Right atrium auricular region (tissue), 2 donors: ENCODE data around the gene CDK19. TPM values are rescaled to one million over a fixed set of nuclear protein-coding genes. Genes with fewer than 3 reads are reported as not detected.

ENCODE experiments used
- DNase-seq: peaks from one replicate; pipeline ENCODE4 v3.0.0-alpha.2; 2019; ENCODE audit warnings: low spot score
- H3K27ac ChIP-seq, 2 donors: fragments of 200-600 bp; sonication (generic); 1 replicate in 1 of 2; 2 replicates in 1 of 2; pipeline ENCODE4 v1.5.1; 2016 to 2019
- H3K27me3 ChIP-seq, 2 donors: fragments of 200-600 bp; sonication (generic); one replicate each; pipeline versions ENCODE4 v1.5.1 to v1.6.0; 2017 to 2019
- H3K36me3 ChIP-seq: fragments of 200-600 bp; sonication (generic); one replicate; pipeline ENCODE4 v1.5.1; 2016
- H3K4me1 ChIP-seq, 2 donors: fragments of 200-600 bp; sonication (generic); one replicate each; pipeline versions ENCODE4 v1.5.1 to v1.6.0; 2017 to 2019
- H3K4me3 ChIP-seq, 2 donors: fragments of 200-600 bp; sonication (generic); 1 replicate in 1 of 2; 2 replicates in 1 of 2; pipeline ENCODE4 v1.5.1; 2017 to 2019; ENCODE audit warnings: mild to moderate bottlenecking in 1 of 2, moderate library complexity in 1 of 2
- H3K9me3 ChIP-seq, 2 donors: fragments of 200-600 bp; sonication (generic); one replicate each; pipeline ENCODE4 v1.5.1; 2019
- CTCF ChIP-seq, 2 donors: fragments of 200-600 bp; sonication (generic); IDR thresholded peaks; one replicate each; pipeline ENCODE4 v1.5.1; 2019; ENCODE audit warnings: antibody characterized with exemption in 2 of 2
- total RNA-seq, 2 donors: library from RNA; depleted of rRNA; stranded (reverse); fragments of >200 nt; gene quantifications; one replicate each; pipeline ENCODE4 v1.1.0, GENCODE V29; 2016

CDK19 gene
- total RNA-seq, 2 donors from 2014 or later: 5.7 to 6.3 TPM

GRCh38 chr6:110833831-110834230 lies 18.6 kb upstream of the CDK19 start:
- no peaks in the 10 kb centered on the region for H3K4me1 ChIP-seq
- H3K36me3 ChIP-seq: no peaks in the 10 kb centered on the region
- H3K27ac ChIP-seq: no peak overlapping the region
- H3K9me3 ChIP-seq: no peaks in the 10 kb centered on the region
- H3K4me3 ChIP-seq: no peak overlapping the region
- DNase-seq: peak; percentile 42
- H3K27me3 ChIP-seq: no peaks in the 10 kb centered on the region
- TF ChIP-seq CTCF (IDR thresholded peaks at IDR 0.05): no peak

GRCh38 chr6:110831405-110831804 lies 16.1 kb upstream of the CDK19 start:
- no peaks in the 10 kb centered on the region for H3K4me1 ChIP-seq
- TF ChIP-seq CTCF (IDR thresholded peaks at IDR 0.05): no peak

GRCh38 chr6:110828396-110828795 lies 13.1 kb upstream of the CDK19 start:
- H3K4me3 ChIP-seq: no peak overlapping the region
- no peak for TF ChIP-seq CTCF (IDR thresholded peaks at IDR 0.05)
- H3K36me3 ChIP-seq: no peaks in the 10 kb centered on the region
- no peaks in the 10 kb centered on the region for H3K27me3 ChIP-seq
- H3K9me3 ChIP-seq: no peaks in the 10 kb centered on the region
- DNase-seq: no peak
- no peak overlapping the region for H3K27ac ChIP-seq
- H3K4me1 ChIP-seq: peaks cover 0 to under 1% of the 10 kb centered on the region in 2 donors

More at GRCh38 chr6:110831405-110831804, 16.1 kb upstream of the CDK19 start:
- no peak overlapping the region for H3K27ac ChIP-seq
- no peak overlapping the region for H3K4me3 ChIP-seq
- DNase-seq: peak; percentile 18
- no peaks in the 10 kb centered on the region for H3K27me3 ChIP-seq
- H3K36me3 ChIP-seq: no peaks in the 10 kb centered on the region
- H3K9me3 ChIP-seq: no peaks in the 10 kb centered on the region

GRCh38 chr6:110826236-110827129 lies 11.2 kb upstream of the CDK19 start:
- no peak for TF ChIP-seq CTCF (IDR thresholded peaks at IDR 0.05)
- DNase-seq: peak; percentile 55
- Histone ChIP-seq H3K4me3 (no peak overlapping the region), H3K27me3 (no peaks in the 10 kb centered on the region), H3K36me3 (no peaks in the 10 kb centered on the region), H3K27ac (no peak overlapping the region), H3K9me3 (no peaks in the 10 kb centered on the region), H3K4me1 (peaks cover 0 to 20% of the 10 kb centered on the region in 2 donors)

GRCh38 chr6:110823146-110823545 lies 7.9 kb upstream of the CDK19 start:
- H3K9me3 ChIP-seq: no peaks in the 10 kb centered on the region
- DNase-seq: no peak
- H3K27me3 ChIP-seq: no peaks in the 10 kb centered on the region
- no peak overlapping the region for H3K4me3 ChIP-seq
- peaks cover 0 to 26% of the 10 kb centered on the region in 2 donors for H3K4me1 ChIP-seq
- no peak for TF ChIP-seq CTCF (IDR thresholded peaks at IDR 0.05)
- H3K36me3 ChIP-seq: no peaks in the 10 kb centered on the region
- H3K27ac ChIP-seq: no peak overlapping the region
